Measurements from ENCODE around the gene CC2D1B. TPM values are rescaled to one million over a fixed set of nuclear protein-coding genes. Genes with fewer than 3 reads are reported as not detected.
"Not testable (repeated sequence)": the region's sequence is repeated elsewhere in the genome, so short reads cannot be mapped to it uniquely, and the experiment has no call there.

Gene CC2D1B
- total RNA-seq, 1 donor from 2014 or later, result 23.8 TPM

DNA sequence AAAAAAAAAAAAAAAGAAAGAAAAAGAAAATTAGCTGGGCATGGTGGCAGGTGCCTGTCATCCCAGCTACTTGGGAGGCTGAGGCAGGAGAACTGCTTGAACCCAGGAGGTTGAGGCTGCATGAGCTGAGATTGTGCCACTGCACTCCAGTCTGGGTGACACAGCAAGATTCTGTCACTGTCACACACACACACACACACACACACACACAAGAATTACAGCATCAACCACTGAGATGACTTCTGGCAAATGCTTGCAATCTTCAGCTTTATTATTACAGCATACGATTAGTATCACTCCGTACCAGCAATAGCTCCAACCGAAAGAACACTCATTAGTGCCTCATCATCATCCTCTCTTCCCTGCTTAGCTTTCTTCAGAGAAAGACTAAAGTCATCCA is 33.6 kb upstream of the CC2D1B start:
- Histone ChIP-seq H3K4me3 (no peak overlapping the region), H3K36me3 (no peaks in the 10 kb centered on the region), H3K9me3 (no peaks in the 10 kb centered on the region), H3K27me3 (no peaks in the 10 kb centered on the region), H3K27ac (no peak overlapping the region), H3K4me1 (peaks cover 9% of the 10 kb centered on the region)
- intact Hi-C loops (cut with DNase I), result loop anchor here (10.0 kb wide), 1 partner anchor 255 kb away; the partner anchor contains the start of gene ZFYVE9
- TF ChIP-seq POLR2AphosphoS5 (IDR thresholded peaks at IDR 0.05; ENCODE audit: insufficient read depth in 1 of 2, low read depth in 1 of 2) (no peak), POLR2A (IDR thresholded peaks at IDR 0.05) (no peak)
- TF ChIP-seq, protein P1, sequence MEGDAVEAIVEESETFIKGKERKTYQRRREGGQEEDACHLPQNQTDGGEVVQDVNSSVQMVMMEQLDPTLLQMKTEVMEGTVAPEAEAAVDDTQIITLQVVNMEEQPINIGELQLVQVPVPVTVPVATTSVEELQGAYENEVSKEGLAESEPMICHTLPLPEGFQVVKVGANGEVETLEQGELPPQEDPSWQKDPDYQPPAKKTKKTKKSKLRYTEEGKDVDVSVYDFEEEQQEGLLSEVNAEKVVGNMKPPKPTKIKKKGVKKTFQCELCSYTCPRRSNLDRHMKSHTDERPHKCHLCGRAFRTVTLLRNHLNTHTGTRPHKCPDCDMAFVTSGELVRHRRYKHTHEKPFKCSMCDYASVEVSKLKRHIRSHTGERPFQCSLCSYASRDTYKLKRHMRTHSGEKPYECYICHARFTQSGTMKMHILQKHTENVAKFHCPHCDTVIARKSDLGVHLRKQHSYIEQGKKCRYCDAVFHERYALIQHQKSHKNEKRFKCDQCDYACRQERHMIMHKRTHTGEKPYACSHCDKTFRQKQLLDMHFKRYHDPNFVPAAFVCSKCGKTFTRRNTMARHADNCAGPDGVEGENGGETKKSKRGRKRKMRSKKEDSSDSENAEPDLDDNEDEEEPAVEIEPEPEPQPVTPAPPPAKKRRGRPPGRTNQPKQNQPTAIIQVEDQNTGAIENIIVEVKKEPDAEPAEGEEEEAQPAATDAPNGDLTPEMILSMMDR (IDR thresholded peaks at IDR 0.05), result no peak
- no peak for DNase-seq (ENCODE audit: extremely low spot score in 2 of 2)

DNA sequence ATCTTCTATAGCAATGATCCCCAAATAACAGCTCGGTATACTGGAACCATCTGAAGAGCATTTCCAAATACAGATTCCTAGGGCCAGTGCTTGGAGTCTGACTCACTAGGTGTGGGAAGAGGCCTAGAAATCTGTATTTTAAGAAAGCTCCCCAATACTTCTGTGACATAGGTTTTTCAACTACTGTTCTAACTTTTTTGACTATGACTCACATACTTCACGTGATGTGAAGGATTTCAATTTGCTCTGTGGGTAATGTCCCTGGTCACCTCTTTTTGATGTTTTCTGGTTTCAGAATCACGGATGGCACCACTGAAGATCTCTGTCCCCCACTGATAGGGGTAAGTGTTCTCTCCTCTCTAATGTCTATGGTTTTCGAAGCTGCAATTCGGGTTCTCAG is 27.2 kb upstream of the CC2D1B start:
- no peaks in the 10 kb centered on the region for H3K9me3 ChIP-seq
- H3K36me3 ChIP-seq, result no peaks in the 10 kb centered on the region
- no peak overlapping the region for H3K4me3 ChIP-seq
- TF ChIP-seq, protein P1 (IDR thresholded peaks at IDR 0.05), result no peak
- no peak for TF ChIP-seq POLR2A (IDR thresholded peaks at IDR 0.05)
- TF ChIP-seq POLR2AphosphoS5 (IDR thresholded peaks at IDR 0.05; ENCODE audit: insufficient read depth in 1 of 2, low read depth in 1 of 2), result no peak
- no peak overlapping the region for H3K27ac ChIP-seq
- intact Hi-C loops (cut with DNase I), result no loop called here
- H3K4me1 ChIP-seq, result no peaks in the 10 kb centered on the region
- no peak for DNase-seq (ENCODE audit: extremely low spot score in 2 of 2)
- no peaks in the 10 kb centered on the region for H3K27me3 ChIP-seq

DNA sequence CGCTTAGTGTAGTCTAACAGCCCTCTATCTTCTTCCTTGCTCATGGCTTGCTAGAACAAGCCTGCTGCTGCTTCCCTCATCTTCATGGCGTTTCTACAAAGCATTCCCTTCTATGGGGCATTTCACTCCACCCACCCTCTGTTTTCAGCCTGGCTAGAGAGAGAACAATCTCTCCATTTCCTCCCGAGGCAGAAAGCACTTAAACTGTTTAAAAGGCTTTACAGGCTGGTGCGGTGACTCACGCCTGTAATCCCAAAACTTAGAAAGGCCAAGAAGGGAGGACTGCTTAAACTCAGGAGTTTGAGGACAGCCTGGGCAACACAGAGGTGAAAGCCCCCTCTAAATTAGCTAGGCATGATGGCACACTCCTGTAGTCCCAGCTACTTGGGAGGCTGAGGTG is 20.5 kb upstream of the CC2D1B start:
- no peak overlapping the region for H3K27ac ChIP-seq
- H3K9me3 ChIP-seq, result no peaks in the 10 kb centered on the region
- DNase-seq (ENCODE audit: extremely low spot score in 2 of 2), result no peak
- H3K4me1 ChIP-seq, result no peaks in the 10 kb centered on the region
- TF ChIP-seq POLR2A (IDR thresholded peaks at IDR 0.05), result no peak
- TF ChIP-seq, protein P1 (IDR thresholded peaks at IDR 0.05), result no peak
- no peak for TF ChIP-seq POLR2AphosphoS5 (IDR thresholded peaks at IDR 0.05; ENCODE audit: insufficient read depth in 1 of 2, low read depth in 1 of 2)
- intact Hi-C loops (cut with DNase I), result no loop called here
- no peak overlapping the region for H3K4me3 ChIP-seq
- H3K36me3 ChIP-seq, result no peaks in the 10 kb centered on the region
- H3K27me3 ChIP-seq, result no peaks in the 10 kb centered on the region

DNA sequence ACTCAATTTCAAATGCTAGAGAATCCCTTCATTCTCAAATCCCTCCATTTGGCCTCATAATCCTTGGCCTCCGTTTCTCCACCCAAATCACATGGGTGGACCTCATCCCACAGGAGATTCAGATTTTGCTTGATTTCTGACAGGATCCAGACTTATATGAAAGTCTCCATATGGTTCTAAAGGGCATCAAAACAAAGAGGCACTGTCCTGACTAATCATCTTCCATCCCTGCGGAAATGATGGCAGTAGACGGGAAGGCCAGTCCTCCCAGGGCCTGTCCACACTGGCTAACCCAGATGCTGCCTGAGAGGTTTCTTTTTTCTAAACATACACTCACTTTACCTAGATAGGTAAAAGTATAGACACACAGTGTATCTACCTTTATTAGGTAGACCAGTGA is 19.4 kb upstream of the CC2D1B start:
- no peak for TF ChIP-seq POLR2AphosphoS5 (IDR thresholded peaks at IDR 0.05; ENCODE audit: insufficient read depth in 1 of 2, low read depth in 1 of 2)
- TF ChIP-seq POLR2A (IDR thresholded peaks at IDR 0.05), result no peak
- TF ChIP-seq, protein P1 (IDR thresholded peaks at IDR 0.05), result no peak
- intact Hi-C loops (cut with DNase I), result no loop called here
- no peaks in the 10 kb centered on the region for H3K27me3 ChIP-seq
- H3K4me1 ChIP-seq, result no peaks in the 10 kb centered on the region
- H3K36me3 ChIP-seq, result no peaks in the 10 kb centered on the region
- DNase-seq (ENCODE audit: extremely low spot score in 2 of 2), result no peak
- H3K9me3 ChIP-seq, result no peaks in the 10 kb centered on the region
- no peak overlapping the region for H3K4me3 ChIP-seq
- H3K27ac ChIP-seq, result no peak overlapping the region

DNA sequence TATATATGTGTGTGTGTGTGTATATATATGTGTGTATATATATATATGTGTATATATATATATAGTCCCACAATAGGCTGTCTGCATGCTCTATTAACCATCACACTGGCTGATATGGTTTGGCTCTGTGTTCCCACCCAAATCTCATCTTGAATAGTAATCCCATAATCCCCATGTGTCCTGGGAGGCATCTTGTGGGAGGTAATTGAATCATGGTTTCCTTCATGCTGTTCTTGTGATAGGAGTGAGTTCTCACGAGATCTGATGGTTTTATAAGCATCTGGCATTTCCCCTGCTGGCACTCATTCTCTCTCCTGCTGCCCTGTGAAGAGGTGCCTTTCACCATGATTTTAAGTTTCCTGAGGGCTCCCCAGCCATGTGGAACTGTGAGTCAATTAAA is 3.8 kb upstream of the CC2D1B start:
- H3K27ac ChIP-seq; DNase-seq (ENCODE audit: extremely low spot score in 2 of 2); H3K4me3 ChIP-seq; H3K9me3 ChIP-seq; H3K27me3 ChIP-seq; H3K36me3 ChIP-seq; intact Hi-C loops (cut with DNase I): not testable (repeated sequence)
- peaks cover 16% of the 10 kb centered on the region for H3K4me1 ChIP-seq

Measured in vagina (tissue), 2 donors.